ENCODE results near the gene TP73. TPM values are rescaled to one million over a fixed set of nuclear protein-coding genes. Genes with fewer than 3 reads are reported as not detected.

The TP73 gene
- total RNA-seq, 1 experiment from 2014 or later: 0.82 TPM

- peaks cover 29% of the 10 kb centered on the region for H3K36me3 Mint-ChIP-seq (ENCODE audit: insufficient read depth, unreplicated experiment)
- peak; percentile 96 for DNase-seq (ENCODE audit: unreplicated experiment)
- no TSS peak for BruUV-seq (replicated peaks)
- H3K27ac Mint-ChIP-seq (ENCODE audit: low read depth, unreplicated experiment): peak within 1 kb of the TSS; percentile 87
- H3K27me3 Mint-ChIP-seq (ENCODE audit: insufficient read depth, unreplicated experiment): no peaks in the 10 kb centered on the region
- peaks cover 33% of the 10 kb centered on the region for H3K4me1 Mint-ChIP-seq (ENCODE audit: insufficient read depth, unreplicated experiment)
- ChIA-PET CTCF (interaction anchor here (0.7 to 6.7 kb wide), 8 partner anchors 59 to 138 kb away, joined by 3 to 84 read pairs (median 4); no protein-coding TSS in a partner anchor), POLR2A (interaction anchor here (0.6 to 2.3 kb wide), 12 partner anchors 14 to 183 kb away, joined by 3 to 10 read pairs (median 4); partner anchors contain the start of gene WRAP73)
- H3K9me3 Mint-ChIP-seq (ENCODE audit: unreplicated experiment): no peaks in the 10 kb centered on the region
- no peak for TF ChIP-seq CTCF (IDR thresholded peaks at IDR 0.05; ENCODE audit: unreplicated experiment)
- intact Hi-C loops (cut with micrococcal nuclease): loop anchor here (5.0 kb wide), 1 partner anchor 173 kb away; the partner anchor contains the start of gene LRRC47
- H3K4me3 Mint-ChIP-seq (ENCODE audit: unreplicated experiment): peak within 1 kb of the TSS; percentile 98
Observed at GRCh38 chr1:3624200-3625136, 27.8 kb upstream of the TP73 start, which contains the start of gene TPRG1L. TSS of gene TPRG1L (plus strand) at chr1:3625015. CDS start at chr1:3625073, 58 bp downstream.

- no peak for DNase-seq (ENCODE audit: unreplicated experiment)
- no TSS peak for BruUV-seq (replicated peaks)
Observed at GRCh38 chr1:3625151-3625907, 27.0 kb upstream of the TP73 start.

GRCh38 chr1:3626025-3626424, 26.3 kb upstream of the TP73 start:
- no peak overlapping the region for H3K27ac Mint-ChIP-seq (ENCODE audit: low read depth, unreplicated experiment)
- DNase-seq (ENCODE audit: unreplicated experiment): no peak
- H3K36me3 Mint-ChIP-seq (ENCODE audit: insufficient read depth, unreplicated experiment): peaks cover 40% of the 10 kb centered on the region
- no peak for TF ChIP-seq CTCF (IDR thresholded peaks at IDR 0.05; ENCODE audit: unreplicated experiment)
- peaks cover 27% of the 10 kb centered on the region for H3K4me1 Mint-ChIP-seq (ENCODE audit: insufficient read depth, unreplicated experiment)
- CTCF ChIA-PET: interaction anchor here (0.6 to 1.6 kb wide), 8 partner anchors 13 to 172 kb away, joined by 3 to 5 read pairs (median 4); no protein-coding TSS in a partner anchor
- intact Hi-C loops (cut with micrococcal nuclease): no loop called here
- H3K9me3 Mint-ChIP-seq (ENCODE audit: unreplicated experiment): no peaks in the 10 kb centered on the region
- BruUV-seq (replicated peaks): no TSS peak
- H3K4me3 Mint-ChIP-seq (ENCODE audit: unreplicated experiment): peak overlapping the region; percentile 98
- POLR2A ChIA-PET: interaction anchor here (0.7 to 1.0 kb wide), 3 partner anchors 9 to 172 kb away, joined by 3 to 5 read pairs (median 3); no protein-coding TSS in a partner anchor
- no peaks in the 10 kb centered on the region for H3K27me3 Mint-ChIP-seq (ENCODE audit: insufficient read depth, unreplicated experiment)

More at GRCh38 chr1:3625151-3625907, 27.0 kb upstream of the TP73 start:
- ChIA-PET CTCF (interaction anchor here (1.4 to 1.6 kb wide), 2 partner anchors 99 to 172 kb away, joined by 5 read pairs; no protein-coding TSS in a partner anchor), POLR2A (interaction anchor here (0.7 to 1.0 kb wide), 3 partner anchors 10 to 172 kb away, joined by 3 to 5 read pairs (median 3); no protein-coding TSS in a partner anchor)
- no peaks in the 10 kb centered on the region for H3K9me3 Mint-ChIP-seq (ENCODE audit: unreplicated experiment)
- TF ChIP-seq CTCF (IDR thresholded peaks at IDR 0.05; ENCODE audit: unreplicated experiment): no peak
- peak overlapping the region; percentile 98 for H3K4me3 Mint-ChIP-seq (ENCODE audit: unreplicated experiment)
- H3K36me3 Mint-ChIP-seq (ENCODE audit: insufficient read depth, unreplicated experiment): peaks cover 37% of the 10 kb centered on the region
- intact Hi-C loops (cut with micrococcal nuclease): no loop called here
- H3K4me1 Mint-ChIP-seq (ENCODE audit: insufficient read depth, unreplicated experiment): peaks cover 32% of the 10 kb centered on the region
- H3K27me3 Mint-ChIP-seq (ENCODE audit: insufficient read depth, unreplicated experiment): no peaks in the 10 kb centered on the region
- H3K27ac Mint-ChIP-seq (ENCODE audit: low read depth, unreplicated experiment): peak overlapping the region; percentile 87
